Measurements from ENCODE around the gene RNF123.

Gene RNF123

DNA sequence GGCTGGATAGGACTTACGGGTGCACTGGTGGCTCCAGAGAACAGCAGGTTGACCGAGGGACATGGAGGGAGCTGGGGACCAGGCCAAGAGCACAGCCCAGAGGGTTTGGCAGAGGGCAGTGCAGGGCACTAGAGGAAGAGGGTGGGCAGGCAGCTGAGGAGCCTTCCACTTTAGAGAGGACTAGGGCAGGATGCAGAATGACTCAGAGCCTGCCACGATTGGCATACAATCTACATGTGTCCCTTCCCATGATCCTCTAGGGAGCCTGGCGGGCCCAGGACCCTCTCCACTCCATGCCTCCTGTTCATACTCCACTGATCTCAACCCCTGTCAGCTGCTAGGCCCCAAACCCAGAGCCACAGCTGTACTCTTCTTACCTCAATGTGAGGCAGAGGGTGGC, 29.6 kb upstream of the RNF123 start:
- DNase-seq, result no peak

DNA sequence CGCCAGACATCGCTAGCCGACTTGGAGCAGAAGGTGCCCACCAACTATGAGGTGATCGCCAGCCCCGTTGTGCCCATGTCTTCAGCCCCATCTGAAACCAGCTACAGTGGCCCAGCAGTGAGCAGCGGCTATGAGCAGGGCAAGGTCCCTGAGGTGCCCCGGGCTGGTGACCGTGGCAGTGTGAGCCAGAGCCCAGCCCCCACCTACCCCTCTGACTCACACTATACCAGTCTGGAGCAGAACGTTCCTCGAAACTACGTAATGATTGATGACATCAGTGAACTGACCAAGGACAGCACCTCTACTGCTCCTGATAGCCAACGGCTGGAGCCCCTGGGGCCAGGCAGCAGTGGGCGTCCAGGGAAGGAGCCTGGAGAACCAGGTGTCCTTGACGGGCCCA, 28.1 kb upstream of the RNF123 start:
- DNase-seq, result no peak

DNA sequence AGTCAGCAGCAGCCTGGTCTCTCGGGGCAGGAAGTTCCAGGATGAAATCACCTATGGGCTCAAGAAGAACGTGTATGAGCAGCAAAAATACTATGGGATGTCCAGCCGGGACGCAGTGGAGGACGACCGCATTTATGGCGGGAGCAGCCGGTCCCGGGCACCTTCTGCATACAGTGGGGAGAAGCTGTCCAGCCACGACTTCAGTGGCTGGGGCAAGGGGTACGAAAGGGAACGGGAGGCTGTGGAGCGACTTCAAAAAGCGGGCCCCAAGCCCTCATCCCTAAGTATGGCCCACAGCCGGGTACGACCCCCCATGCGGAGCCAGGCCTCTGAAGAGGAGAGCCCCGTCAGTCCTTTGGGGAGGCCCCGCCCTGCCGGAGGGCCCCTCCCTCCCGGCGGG, 27.3 kb upstream of the RNF123 start:
- DNase-seq, result no peak

DNA sequence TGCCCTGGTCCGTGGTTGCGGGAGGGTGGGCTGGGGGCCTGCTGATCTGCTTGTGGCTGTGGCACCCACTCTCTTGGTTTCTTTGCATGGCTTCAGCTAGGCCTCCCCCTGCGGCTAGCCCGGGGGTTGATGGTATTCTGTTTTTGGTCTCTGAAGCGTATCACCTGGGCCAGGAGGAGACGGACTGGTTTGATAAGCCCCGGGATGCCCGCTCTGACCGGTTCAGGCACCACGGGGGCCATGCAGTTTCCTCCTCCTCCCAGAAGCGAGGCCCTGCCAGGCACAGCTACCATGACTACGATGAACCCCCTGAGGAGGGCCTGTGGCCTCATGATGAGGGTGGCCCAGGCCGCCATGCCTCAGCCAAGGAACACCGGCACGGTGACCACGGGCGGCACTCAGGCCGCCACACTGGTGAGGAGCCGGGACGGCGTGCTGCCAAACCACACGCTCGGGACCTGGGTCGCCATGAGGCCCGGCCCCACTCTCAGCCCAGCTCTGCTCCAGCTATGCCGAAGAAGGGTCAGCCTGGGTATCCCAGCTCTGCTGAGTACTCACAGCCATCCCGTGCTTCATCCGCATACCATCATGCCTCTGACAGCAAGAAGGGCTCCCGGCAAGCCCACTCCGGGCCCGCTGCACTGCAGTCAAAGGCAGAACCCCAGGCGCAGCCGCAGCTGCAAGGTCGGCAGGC, 26.5 kb upstream of the RNF123 start:
- DNase-seq, result no peak

DNA sequence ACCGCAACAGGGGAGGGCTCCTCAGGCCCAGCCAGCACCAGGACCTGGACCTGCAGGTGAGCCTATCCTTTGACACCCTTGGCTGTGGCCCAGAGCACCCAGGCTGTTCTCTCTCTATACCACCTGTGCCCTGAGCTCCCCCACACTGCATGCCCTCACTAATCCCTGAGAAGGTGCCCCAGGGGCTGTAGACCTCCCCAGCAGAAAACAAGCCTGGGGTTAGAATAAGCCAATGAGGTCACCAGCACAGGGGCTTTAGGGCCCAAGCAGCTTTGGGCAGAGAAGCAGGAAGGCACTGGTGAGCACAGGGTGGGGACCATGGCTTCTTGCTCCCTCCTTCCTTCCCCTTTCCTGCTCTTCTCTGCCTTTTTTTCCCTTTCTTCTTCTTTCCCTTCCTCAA, 25.5 kb upstream of the RNF123 start:
- DNase-seq, result no peak

DNA sequence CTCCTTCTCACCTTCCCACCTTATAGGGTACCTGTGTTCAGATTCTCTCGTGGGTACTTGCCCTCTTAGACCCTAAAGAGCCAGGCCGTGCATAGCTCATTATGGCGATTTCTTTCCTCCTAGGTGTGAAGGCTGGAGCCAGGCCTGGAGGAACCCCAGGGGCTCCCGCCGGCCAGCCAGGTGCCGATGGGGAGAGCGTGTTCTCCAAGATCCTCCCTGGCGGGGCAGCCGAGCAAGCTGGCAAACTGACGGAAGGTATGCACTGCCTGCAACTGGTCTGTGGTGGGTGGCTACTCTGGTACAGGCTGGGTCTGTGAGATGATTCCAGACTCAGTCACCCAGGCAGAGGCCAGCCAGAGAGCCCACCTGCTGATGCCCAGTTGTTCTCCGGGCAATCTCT, 25.1 kb upstream of the RNF123 start:
- no peak for DNase-seq

DNA sequence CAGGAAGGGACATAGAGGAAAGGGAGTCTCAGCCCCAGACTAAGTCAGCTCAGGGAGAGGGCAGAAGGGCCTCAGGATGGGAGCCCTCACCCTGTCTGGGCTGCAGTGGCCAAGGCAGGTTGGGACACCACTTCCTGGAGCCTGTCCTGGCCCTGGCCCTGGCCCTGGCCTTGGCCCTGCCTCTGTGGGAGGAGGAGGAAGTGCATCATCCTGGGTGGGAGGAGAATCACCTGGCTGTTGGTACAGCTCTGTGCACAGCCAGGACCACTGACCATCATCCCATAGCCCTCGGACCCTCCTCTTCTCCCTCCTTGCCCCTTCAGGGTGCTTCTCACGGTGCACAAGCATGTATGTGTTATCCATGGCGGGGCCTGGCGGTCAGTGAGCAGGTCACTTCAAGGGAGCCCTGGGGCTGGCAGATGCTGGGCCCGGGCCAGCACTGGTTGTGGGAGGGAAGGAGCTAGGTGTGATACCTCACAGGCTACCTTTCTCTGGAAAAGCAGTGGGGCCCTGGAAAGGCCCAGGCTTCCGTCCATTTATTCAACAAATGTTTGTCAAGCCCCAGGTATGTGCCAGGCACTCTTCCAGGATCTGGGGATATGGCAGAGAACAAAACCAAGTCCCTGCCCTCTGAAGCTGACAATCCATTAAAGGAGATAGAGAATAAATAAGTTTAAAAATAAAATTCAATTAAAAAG, 23.4 kb upstream of the RNF123 start:
- no peak for DNase-seq

DNA sequence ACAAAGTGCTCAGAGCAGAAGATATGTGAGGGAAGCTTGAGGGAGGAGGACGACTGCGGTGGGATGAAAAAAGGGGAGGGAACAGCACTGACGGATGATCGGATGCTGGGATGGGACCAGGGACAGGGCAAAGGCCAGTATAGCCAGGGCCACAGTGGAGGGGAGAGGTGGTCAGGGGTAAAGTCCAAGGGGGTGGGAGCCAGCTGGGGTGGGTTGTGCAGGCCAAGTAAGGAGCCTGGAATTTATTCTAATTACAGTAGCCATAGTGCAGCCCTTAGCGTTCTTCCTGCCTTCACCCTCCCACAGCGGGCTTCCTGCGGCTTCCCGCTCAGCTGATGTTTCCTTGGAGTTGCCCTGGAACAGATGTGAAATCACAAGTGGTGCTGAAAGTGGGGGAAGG, 22.8 kb upstream of the RNF123 start:
- DNase-seq, result no peak

DNA sequence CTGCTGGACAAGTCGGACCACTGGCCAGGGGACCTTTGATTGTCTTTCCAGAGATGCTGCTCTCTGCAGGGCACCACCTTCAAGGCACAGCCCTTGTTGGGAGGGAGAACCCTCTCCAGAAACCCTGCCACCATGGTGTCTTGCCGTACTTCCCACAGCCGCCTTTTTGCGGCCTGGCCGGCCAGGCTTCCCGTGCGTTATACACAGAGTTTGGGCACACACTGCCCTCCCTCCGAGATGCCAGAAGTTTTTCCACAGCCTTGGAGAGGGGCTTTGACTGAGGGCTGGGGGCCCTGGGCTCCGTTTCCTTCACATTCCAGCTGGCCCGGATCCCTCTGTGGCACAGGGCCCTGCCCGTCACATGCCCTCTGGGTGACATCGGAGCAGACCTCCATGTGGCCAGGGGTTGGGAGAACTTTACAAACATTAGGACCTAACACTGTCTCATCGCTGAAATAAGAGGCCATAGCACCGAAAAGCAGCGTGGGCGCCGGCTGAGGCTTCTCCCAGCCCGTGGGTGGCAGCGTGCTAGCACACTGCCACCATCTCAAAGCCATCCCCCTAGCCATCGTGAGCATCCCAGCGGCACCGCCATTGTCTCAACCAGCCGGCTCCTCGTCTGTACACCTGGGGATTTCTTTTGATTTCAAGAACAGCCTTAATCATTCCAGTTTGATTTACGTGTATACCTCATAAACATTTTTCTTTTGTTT, 21.5 kb upstream of the RNF123 start:
- no peak for DNase-seq

DNA sequence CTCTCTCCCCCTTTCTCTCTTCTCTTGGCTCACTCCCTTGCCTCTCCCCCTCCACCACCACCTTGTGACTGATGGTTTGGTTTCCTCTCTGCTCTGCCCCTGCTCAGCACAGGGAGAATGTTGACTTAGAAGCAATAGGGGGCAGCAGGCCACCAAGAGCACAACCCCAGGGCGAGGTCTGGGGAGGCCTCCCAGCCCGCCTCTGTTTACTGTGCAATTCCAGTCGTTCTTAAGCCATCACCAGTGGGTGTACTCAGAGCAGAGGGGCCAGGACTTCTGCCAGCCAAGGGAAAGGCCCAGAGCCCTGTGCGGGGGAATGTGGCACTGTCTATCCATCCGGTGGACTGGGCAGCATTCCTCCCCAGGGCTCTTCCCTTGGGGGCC, 21.0 kb upstream of the RNF123 start:
- no peak for DNase-seq

DNA sequence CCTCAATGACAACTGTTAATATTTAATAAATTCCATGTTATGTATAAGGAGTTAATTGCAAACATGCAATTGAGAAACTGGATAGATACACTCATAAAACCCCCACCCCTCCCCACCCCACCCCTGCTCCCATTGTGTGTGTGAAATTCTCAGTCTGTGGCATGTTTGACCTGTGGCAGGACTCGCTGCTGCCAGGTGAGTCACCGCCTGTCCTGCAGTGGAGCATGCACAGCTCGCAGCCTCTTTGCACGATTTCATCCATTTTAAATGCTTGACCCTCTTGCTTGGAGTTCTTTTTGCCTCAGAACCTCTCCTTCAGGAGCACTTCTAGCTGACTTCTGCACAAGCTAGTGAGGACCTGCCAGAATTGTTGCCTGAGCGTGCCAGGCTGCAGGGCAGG, 20.5 kb upstream of the RNF123 start:
- DNase-seq, result no peak

DNA sequence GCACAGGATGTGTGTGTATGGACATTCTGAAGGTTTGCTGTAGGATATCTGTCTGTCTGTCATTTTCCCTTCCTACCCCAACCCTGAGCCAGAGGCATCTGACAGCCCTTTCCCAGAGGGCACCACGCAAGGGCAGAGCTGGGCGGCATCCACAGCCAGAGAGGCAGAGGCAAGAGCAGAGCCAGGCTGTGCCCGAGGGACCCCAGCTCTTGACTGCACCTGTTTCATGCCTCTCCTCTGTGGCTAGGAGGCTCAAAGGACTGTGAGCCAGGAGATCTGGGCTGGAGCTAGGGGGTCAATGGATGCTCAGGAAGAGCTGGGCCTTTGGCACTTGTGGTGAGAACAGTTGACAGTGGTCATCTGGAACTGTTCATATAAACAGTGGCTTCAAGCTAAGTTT, 20.0 kb upstream of the RNF123 start:
- DNase-seq, result no peak

DNA sequence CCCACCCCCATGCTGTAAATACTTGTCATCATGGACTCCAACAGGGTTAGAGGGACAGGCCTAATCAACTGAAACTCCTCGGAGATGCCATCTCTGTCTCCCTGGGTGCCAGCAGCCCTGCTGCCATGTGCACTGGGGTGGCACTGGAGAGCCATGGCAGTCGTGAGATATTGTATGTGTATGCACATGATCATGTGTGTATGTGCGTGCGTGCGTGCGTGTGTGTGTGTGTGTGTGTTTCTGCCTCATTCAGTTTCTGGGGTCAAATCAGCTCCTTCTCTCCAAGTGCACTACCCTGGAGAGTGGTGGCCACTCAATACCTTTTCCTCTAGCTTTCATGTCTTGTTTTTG, 18.4 kb upstream of the RNF123 start:
- no peak for DNase-seq

DNA sequence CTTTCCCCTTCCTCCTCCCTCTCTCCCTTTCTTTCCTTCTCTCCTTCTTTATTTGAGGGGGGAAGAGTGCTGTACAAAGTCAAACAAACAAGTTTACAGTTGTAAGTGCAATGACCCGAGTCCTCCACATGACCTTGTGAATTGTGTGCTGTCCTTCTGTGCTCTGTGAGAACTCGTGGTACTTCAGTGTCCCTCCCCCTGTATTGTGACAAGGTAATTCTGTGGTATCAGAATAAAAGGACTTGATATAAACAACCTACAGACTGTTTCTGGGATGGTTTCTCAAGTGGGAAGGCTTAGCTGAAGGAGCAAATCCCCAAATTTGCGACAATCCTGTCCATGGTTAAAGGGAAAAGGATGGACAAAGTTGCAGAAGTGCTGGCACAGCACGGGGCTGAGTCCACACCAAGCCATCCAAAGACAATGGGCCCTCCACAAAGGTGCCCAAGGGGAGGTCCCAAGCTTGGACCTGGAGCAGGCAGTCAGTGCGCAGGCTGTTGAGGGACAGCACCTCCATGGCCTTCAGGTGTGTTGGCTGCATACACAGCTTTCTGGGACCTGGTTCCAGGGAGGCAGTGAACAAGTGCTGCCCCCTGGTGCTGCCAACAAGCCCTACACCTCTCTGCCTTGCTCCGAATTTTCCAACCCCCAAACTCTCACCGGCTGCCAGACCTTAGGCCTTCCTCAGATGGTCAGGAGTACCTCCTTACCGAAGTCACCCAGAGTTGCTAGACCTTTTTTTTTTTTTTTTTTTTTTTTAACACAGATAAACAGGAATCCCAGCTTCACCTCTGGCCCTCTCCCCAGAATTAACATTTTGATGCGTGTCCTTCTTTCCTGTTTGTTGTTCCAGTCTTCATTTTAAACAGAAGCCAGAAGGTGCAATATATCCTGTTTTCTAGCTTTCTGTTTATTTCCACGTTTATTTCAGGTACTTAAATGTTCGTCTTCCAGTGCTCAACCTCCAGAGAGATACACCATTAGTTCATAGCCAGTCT, 17.8 kb upstream of the RNF123 start:
- DNase-seq, result no peak

DNA sequence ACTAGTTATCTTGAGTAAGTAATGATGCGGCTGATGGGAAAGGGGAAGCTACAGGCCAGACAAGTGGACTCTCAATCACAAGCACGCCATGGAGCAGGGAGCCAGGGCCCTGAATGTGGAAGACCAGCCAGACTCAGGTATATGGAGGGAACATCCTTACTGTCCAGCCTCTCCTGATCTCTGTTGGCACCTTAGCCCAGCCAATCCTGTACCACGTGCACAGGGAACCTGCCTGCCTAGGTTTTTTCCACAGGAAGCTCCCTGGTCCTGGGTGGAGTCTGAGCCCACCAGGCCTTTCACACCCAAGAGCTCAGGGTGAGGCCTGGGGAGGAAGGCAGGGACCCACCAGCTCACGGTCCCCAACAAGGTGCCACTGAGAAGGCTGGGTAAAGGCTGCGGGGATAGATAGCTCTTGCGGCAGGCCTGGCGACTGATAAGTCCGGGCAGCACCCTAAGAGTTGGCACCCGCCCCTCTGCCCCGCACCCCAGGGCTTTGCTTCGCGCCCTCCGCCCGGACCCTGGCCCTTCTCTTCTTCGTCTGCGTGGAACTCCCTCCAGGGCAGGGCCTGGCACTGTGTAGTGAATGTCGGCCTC, 16.1 kb upstream of the RNF123 start:
- DNase-seq, result no peak

DNA sequence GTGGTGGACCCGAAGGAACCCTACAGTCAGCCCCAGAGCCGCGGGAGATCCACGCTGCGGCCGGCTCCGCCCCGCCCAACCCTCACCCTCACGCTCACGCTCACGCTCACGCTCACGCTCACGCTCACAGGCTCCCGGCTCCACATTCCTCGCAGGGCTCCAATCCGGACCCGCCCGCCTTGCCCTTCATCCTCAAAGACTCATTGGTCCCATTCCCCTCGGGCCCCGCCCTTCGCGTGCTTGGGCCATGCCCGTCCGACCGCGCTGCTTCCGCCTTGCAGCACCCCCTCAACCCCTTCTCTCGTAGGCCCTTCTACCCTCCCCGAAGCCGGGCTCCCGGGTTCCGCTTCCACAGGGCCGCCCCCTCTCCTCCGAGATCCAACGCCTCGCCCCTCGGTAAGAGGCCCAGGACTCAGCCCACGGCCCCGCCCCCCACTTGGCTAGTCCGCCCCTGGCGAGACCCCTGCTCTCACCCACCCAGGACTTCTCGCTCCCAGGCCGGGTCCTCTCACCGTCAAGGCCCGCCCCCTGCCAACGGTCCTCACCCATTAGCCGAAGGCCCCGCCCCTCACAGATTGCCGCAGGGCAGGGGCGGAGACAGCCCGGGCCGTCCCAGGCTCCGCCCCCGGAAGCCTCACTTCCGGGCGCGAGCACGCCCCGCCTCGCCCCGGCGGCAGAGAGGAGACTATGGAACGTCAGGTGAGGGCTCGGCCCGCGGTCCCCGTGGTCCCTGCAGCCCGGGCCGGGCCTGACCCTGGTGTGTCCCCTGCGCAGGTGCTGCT, 15.5 kb upstream of the RNF123 start, which contains the start of gene APEH:
Gene APEH (plus strand): TSS at position 637 of the 782 bp plus-strand sequence. CDS start 51 bp downstream, at position 688.
- DNase-seq, result no peak

DNA sequence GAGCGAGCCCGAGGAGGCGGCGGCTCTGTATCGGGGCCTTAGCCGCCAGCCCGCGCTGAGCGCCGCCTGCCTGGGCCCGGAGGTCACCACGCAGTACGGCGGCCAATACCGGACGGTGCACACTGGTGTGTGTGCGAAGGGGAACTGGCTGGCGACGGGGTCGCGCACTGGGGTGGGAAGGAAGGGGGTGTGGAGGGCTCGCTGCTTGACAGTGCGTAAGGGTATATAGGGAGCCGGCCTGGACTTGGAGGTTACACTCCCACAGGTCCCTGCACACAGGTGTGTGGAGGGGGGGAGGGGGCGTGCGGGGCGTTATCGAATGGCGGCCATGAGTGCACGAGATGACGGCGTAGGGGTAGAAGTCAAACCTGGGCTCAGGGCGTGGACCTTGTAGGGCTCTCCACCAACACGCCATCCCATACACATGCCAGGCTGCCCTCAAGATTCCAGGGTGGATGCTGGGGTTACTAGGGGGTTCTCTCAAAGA, 14.8 kb upstream of the RNF123 start:
- DNase-seq, result no peak

DNA sequence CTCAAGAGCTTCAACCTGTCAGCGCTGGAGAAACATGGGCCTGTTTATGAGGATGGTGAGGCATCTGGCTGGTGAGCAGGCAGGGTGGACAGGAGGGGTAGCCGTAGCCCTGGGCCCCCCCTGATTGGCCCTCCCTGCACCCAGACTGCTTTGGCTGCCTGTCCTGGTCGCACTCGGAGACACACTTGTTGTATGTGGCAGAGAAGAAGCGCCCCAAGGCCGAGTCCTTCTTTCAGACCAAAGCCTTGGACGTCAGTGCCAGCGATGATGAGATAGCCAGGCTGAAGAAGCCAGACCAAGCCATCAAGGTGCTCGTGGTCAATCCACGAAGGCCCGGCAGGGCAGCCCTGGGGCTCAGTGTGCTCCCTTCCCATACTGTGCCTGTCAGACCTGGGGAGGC, 13.4 kb upstream of the RNF123 start:
- no peak for DNase-seq

DNA sequence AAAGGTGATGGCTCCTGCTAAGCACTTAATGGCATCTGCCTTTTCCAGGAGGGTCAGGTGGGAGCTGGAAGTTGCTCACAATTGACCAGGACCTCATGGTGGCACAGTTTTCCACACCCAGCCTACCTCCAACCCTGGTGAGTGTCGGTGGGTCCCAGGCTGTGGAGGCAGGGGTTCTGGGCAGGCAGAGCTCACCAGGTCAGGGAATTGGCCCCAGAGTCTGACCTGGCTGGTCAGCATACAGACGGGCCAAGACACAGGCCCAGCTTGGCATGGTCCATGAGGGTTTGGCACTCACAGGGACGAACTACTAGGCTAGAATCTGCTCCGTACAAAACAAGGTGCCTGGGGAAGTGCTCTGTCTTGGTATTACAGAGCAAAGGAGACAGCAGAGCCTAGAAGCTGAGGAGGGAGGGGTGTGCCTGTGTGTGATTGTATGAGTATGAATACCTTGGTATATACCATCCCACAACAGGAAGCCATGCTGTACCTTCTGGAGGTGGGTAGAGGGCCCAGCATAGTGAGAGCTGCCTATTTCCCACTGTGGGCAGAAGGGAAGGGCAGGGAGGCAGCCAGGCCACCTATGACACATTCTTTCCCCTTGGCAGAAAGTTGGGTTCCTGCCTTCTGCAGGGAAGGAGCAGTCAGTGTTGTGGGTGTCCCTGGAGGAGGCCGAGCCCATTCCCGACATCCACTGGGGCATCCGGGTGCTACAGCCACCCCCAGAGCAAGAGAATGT, 8.7 kb upstream of the RNF123 start:
- no peak for DNase-seq

DNA sequence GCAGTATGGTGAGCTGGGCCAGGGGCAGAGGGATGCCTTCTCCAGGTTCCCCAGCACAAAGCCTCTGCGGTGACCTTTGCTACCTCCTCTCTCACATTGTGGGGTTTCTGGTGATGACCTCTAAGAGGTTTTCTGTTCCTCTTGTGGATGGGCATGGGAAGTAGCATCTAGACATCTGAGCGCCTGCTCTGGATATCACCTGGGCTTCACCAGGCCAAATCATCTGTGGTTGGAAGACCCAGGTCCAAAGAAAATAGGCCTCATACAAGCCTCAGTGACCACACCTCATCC, 8.2 kb upstream of the RNF123 start:
- no peak for DNase-seq

DNA sequence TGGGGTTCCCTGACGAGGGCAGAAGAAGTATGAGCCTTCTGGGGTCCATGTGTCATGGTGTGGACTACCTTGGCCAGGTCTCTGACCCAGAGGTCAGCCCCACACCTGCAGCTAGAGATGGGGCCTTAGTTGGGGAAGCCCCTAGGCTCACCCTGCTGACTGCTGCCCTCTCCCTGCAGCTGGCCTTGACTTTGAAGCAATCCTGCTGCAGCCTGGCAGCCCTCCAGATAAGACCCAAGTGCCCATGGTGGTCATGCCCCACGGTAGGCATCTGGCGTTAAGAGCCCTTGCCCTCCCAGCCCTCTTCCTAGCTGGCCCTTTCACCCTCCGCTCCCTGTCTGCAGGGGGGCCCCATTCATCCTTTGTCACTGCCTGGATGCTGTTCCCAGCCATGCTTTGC, 7.8 kb upstream of the RNF123 start:
- no peak for DNase-seq

All from NCI-H1417 (cell line).